Gastroesophageal sphincter (tissue), 3 donors: ENCODE results near the gene DYNC1I1.

Experiments used
- CTCF ChIP-seq, 4 experiments: fragments of 200-600 bp in 2 of 4; fragments of 450-650 bp in 2 of 4; sonication (generic) in 1 of 4; IDR thresholded peaks; one replicate each; pipeline ENCODE4 v1.5.1; 2017 to 2019; ENCODE audit warnings: antibody characterized with exemption in 4 of 4, mild to moderate bottlenecking in 2 of 4, moderate library complexity in 2 of 4
- POLR2A ChIP-seq, 2 donors: fragments of 450-650 bp; IDR thresholded peaks; one replicate each; pipeline ENCODE4 v1.6.1; 2017; ENCODE audit warnings: antibody characterized with exemption in 2 of 2, mild to moderate bottlenecking in 2 of 2, moderate library complexity in 1 of 2
- POLR2AphosphoS5 ChIP-seq: sonication (generic); formaldehyde crosslinking; IDR thresholded peaks from one replicate; pipeline ENCODE4 v1.6.1; 2017; ENCODE audit warnings: antibody characterized with exemption

- no peak for TF ChIP-seq CTCF (IDR thresholded peaks at IDR 0.05)
- no peak for TF ChIP-seq POLR2A (IDR thresholded peaks at IDR 0.05)
- TF ChIP-seq POLR2AphosphoS5, result no peak
Observed at GRCh38 chr7:95780665-95781064, 8.3 kb downstream of the DYNC1I1 start.
